Parietal lobe (tissue), 2 donors: ENCODE measurements around the gene AHI1. TPM values are rescaled to one million over a fixed set of nuclear protein-coding genes. Genes with fewer than 3 reads are reported as not detected.

Source experiments
- small RNA-seq: library from RNA; depleted of rRNA; stranded (forward); fragments of <200 nt; gene quantifications from one replicate; pipeline ENCODE3, GENCODE V24; 2014; ENCODE audit warnings: low replicate concordance
- total RNA-seq: library from RNA; depleted of rRNA; stranded (reverse); fragments of >200 nt; gene quantifications from one replicate; pipeline ENCODE4 v1.2.3, GENCODE V29; 2014

AHI1 gene
- total RNA-seq, result 76.7 TPM

GRCh38 chr6:135497412-135498184 is at the start of gene AHI1:
Gene AHI1 (minus strand): TSS chr6:135497740. CDS start chr6:135492237, 5,503 bp downstream.

Small RNA genes lying within 50 kb of the gene (small RNA-seq; reads per million reads assigned to genes)
- gene MIR548A2 (not detected), gene RF00019 (not detected)
